ENCODE measurements around the gene NCK2. TPM values are rescaled to one million over a fixed set of nuclear protein-coding genes. Genes with fewer than 3 reads are reported as not detected.

NCK2 gene
- total RNA-seq, 1 experiment from 2014 or later: 75.4 TPM

GRCh38 chr2:105765415-105766299 is 20.9 kb downstream of the NCK2 start:
- H3K9me3 Mint-ChIP-seq: no peaks in the 10 kb centered on the region
- no peak overlapping the region for H3K4me3 Mint-ChIP-seq
- CTCF ChIA-PET: no interaction called here

GRCh38 chr2:105766300-105766866 is 21.7 kb downstream of the NCK2 start:
- H3K36me3 Mint-ChIP-seq: 0 out of 2 replicates have a peak, but pooled peaks cover 3% of the 10 kb centered on the region
- ATAC-seq (no peak), DNase-seq (ENCODE audit: low spot score) (no peak)
- TF ChIP-seq ZNF121 (CRISPR knock-in tag; IDR thresholded peaks at IDR 0.05) (0 out of 2 replicates have a peak, but pooled peaks have one; percentile 70), CDX4 (CRISPR knock-in tag; IDR thresholded peaks at IDR 0.05; ENCODE audit: borderline replicate concordance) (no peak)
- no peaks in the 10 kb centered on the region for H3K9me3 Mint-ChIP-seq
- no peaks in the 10 kb centered on the region for H3K27me3 Mint-ChIP-seq (ENCODE audit: low read depth)
- ChIA-PET CTCF (no interaction called here), POLR2A (no interaction called here)
- H3K27ac Mint-ChIP-seq: 0 out of 2 replicates have a peak overlapping the region, but pooled peaks have one; percentile 27
- H3K4me1 Mint-ChIP-seq: peaks cover 71% of the 10 kb centered on the region
- no peak overlapping the region for H3K4me3 Mint-ChIP-seq

More at GRCh38 chr2:105765415-105766299, 20.9 kb downstream of the NCK2 start:
- Mint-ChIP-seq H3K27me3 (ENCODE audit: low read depth) (no peaks in the 10 kb centered on the region), H3K36me3 (0 out of 2 replicates have a peak, but pooled peaks cover 3% of the 10 kb centered on the region), H3K27ac (peak overlapping the region; percentile 88), H3K4me1 (peaks cover 78% of the 10 kb centered on the region)
- ATAC-seq: no peak
- POLR2A ChIA-PET: no interaction called here
- DNase-seq (ENCODE audit: low spot score): no peak
- TF ChIP-seq PRDM15 (CRISPR knock-in tag; IDR thresholded peaks at IDR 0.05) (peak; percentile 82), FOXP1 (CRISPR knock-in tag; IDR thresholded peaks at IDR 0.05; ENCODE audit: borderline replicate concordance) (no peak)

- ChIA-PET POLR2A (no interaction called here), CTCF (interaction anchor here (1.2 to 1.6 kb wide), 2 partner anchors 23 to 192 kb away, joined by 6 to 8 read pairs; no protein-coding TSS in a partner anchor)
- Mint-ChIP-seq H3K4me3 (no peak overlapping the region), H3K4me1 (peaks cover 71% of the 10 kb centered on the region), H3K27me3 (ENCODE audit: low read depth) (no peaks in the 10 kb centered on the region), H3K27ac (no peak overlapping the region), H3K9me3 (no peaks in the 10 kb centered on the region), H3K36me3 (0 out of 2 replicates have a peak, but pooled peaks cover 3% of the 10 kb centered on the region)
- TF ChIP-seq NR2C2 (CRISPR knock-in tag; IDR thresholded peaks at IDR 0.05): no peak
- TF ChIP-seq AR (CRISPR knock-in tag; IDR thresholded peaks at IDR 0.05): no peak
- TF ChIP-seq ZNF423 (CRISPR knock-in tag; IDR thresholded peaks at IDR 0.05): no peak
- no peak for TF ChIP-seq RORB (CRISPR knock-in tag; IDR thresholded peaks at IDR 0.05)
- TF ChIP-seq NR1H2 (CRISPR knock-in tag; IDR thresholded peaks at IDR 0.05): no peak
- TF ChIP-seq ZNF281 (CRISPR knock-in tag; IDR thresholded peaks at IDR 0.05): no peak
- no peak for TF ChIP-seq TP53 (CRISPR knock-in tag; IDR thresholded peaks at IDR 0.05)
- TF ChIP-seq PRDM15 (CRISPR knock-in tag; IDR thresholded peaks at IDR 0.05): no peak
- no peak for TF ChIP-seq ZNF416 (CRISPR knock-in tag; IDR thresholded peaks at IDR 0.05)
- no peak for TF ChIP-seq CREM (CRISPR knock-in tag; IDR thresholded peaks at IDR 0.05)
- TF ChIP-seq MLX (CRISPR knock-in tag; IDR thresholded peaks at IDR 0.05): no peak
- TF ChIP-seq GTF2I (CRISPR knock-in tag; conservative IDR thresholded peaks at IDR 0.05): no peak
- ATAC-seq (no peak), DNase-seq (ENCODE audit: low spot score) (no peak)
Measured at GRCh38 chr2:105768176-105768575, 23.5 kb downstream of the NCK2 start.

Measured in WTC11 (cell line).